GM18502 (cell line): ENCODE data around the gene SLC12A6.
A peak's percentile ranks its signal among the peaks of the same experiment; 100 is the strongest.
"Not testable (repeated sequence)": the region's sequence is repeated elsewhere in the genome, so short reads cannot be mapped to it uniquely, and the experiment has no call there.

Source experiments
- ATAC-seq: cut with Tn5 transposase; IDR thresholded peaks from one replicate; pipeline ENCODE4 v1.9.1; 2021; ENCODE audit warnings: mild to moderate bottlenecking; ENCODE audit not compliant: unreplicated experiment, poor library complexity

The SLC12A6 gene

GRCh38 chr15:34358948-34359347, 21.4 kb upstream of the SLC12A6 start:
- ATAC-seq, result no peak

- no peak for ATAC-seq
These were observed 20.8 kb upstream of the SLC12A6 start for GRCh38 chr15:34358367-34358766.

GRCh38 chr15:34357653-34358052, 20.1 kb upstream of the SLC12A6 start:
- no peak for ATAC-seq

- no peak for ATAC-seq
These were observed 17.7 kb upstream of the SLC12A6 start for GRCh38 chr15:34355241-34355640.

GRCh38 chr15:34354286-34354685, 16.7 kb upstream of the SLC12A6 start:
- ATAC-seq, result no peak

- ATAC-seq, result no peak
These were observed 16.0 kb upstream of the SLC12A6 start for GRCh38 chr15:34353627-34354026.

- ATAC-seq, result not testable (repeated sequence)
These were observed 15.4 kb upstream of the SLC12A6 start for GRCh38 chr15:34352996-34353395.

DNA sequence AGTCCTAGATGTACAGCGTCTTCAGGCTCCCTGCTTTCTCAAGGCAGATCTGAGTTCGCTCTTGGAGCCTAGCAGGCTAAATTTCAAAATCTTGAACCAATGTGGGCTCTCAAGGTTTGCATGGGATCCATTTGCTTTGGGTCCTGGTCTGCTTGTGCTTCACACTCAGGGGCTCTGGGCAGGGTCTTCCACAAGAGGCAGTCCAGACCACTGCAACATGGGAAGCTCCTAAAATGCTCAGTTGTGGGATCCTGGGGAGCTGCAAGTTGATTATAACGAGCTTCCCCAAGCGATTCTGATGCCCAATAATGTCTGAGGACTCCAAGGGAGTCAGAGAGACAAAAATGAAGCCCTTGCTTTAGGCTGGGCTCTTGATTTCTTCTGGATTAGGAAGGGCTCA, 12.2 kb upstream of the SLC12A6 start:
- no peak for ATAC-seq

- ATAC-seq, result no peak
These were observed 11.2 kb upstream of the SLC12A6 start for GRCh38 chr15:34348735-34349300.

DNA sequence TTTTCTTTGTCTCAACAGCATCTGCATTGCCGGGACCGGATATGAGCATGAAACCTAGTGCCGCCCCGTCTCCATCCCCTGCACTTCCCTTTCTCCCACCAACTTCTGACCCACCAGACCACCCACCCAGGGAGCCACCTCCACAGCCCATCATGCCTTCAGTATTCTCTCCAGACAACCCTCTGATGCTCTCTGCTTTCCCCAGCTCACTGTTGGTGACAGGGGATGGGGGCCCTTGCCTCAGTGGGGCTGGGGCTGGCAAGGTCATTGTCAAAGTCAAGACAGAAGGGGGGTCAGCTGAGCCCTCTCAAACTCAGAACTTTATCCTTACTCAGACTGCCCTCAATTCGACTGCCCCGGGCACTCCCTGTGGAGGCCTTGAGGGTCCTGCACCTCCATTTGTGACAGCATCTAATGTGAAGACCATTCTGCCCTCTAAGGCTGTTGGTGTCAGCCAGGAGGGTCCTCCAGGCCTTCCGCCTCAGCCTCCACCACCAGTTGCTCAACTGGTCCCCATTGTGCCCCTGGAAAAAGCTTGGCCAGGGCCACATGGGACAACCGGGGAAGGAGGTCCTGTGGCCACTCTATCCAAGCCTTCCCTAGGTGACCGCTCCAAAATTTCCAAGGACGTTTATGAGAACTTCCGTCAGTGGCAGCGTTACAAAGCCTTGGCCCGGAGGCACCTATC, 10.5 kb upstream of the SLC12A6 start:
- no peak for ATAC-seq

DNA sequence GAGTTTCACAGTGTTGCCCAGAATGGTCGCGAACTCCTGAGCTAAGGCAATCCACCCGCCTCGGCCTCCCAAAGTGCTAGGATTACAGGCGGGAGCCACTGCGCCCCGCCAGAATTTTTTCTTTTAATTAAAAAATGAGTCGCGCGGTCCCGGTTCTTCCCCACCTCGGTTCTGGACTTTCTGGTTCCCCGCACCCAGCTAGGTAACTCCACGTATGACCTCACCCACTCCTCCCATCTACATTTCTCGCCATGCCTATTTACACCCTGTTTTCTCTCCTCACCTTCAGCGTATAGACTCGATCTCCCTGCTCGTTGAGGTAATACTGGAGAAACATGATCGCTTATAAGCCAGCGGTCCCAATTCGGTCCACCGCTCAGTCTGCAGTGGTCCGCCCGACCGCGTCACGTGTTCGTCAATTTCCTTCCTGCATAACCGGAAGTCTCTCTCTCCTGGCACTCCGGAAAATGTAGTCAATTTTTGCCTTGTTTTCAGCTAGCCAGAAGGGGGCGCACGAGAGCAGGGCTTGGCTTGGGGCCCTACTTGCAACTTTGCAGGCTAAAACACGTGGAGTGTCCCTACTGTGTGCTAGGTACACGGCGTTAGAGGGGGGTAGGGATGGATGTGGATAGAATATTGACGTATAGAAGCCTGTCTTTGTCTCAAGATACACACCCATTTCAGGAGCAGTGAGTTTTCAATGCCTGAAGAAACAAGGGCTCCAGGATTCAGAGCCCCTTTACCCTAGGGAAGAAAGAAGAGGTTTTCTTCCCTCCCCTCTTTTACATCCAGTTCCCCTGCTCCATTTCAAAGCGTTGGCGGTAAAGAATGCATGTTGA, 5.4 kb upstream of the SLC12A6 start, which contains the start of the genes NOP10 and NUTM1:
TSS of gene NOP10 (minus strand) at position 400 of the 839 bp plus-strand sequence. CDS start at position 337, 63 bp downstream.
TSS of gene NUTM1 (plus strand) at position 579 of the 839 bp plus-strand sequence. CDS start 382 bp downstream, outside the sequence.
- ATAC-seq, result peak; percentile 85

DNA sequence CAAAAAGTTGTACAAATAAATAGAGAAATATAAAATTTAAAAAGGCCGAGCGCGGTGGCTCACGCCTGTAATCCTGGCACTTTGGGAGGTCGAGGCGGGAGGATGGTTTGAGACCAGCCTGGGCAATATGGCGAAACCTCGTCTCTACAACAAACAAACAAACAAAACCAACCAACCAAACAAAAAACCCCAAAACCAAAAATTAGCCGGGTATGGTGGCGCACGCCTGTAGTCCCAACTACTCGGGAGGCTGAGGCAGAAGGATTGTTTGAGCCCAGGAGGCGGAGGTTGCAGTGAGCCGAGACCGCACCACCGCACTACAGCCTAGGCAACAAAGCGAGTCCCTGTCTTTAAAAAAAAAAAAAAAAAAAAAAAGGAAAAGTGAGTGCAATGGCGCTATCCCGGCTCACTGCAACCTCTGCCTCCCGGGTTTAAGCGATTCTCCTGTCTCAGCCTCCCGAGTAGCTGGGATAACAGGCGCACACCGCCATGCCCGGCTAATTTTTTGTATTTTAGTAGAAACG, 4.7 kb upstream of the SLC12A6 start:
- not testable (repeated sequence) for ATAC-seq

GRCh38 chr15:34341381-34342212, 4.0 kb upstream of the SLC12A6 start:
- no peak for ATAC-seq

- no peak for ATAC-seq
These were observed 2.4 kb upstream of the SLC12A6 start for GRCh38 chr15:34339946-34340345.

DNA sequence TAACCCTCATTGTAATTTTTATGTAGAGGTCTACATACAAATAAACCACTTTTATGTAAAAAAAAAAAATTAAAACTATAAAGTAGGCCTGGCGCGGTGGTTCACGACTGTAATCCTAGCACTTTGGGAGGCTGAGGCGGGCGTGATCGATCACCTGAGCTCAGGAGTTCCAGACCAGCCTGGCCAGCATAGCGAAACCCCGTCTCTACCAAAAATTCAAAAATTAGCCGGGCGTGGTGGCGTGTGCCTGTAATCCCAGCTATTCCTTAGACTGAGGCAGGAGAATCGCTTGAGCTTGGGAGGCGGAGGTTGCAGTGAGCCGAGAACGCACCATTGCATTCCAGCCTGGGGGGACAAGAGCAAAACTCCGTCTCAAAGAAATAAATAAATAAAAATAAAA, 766 bp upstream of the SLC12A6 start:
- ATAC-seq, result no peak

- peak; percentile 15 for ATAC-seq
These were observed 507 bp downstream of the SLC12A6 start for GRCh38 chr15:34336991-34337556.

DNA sequence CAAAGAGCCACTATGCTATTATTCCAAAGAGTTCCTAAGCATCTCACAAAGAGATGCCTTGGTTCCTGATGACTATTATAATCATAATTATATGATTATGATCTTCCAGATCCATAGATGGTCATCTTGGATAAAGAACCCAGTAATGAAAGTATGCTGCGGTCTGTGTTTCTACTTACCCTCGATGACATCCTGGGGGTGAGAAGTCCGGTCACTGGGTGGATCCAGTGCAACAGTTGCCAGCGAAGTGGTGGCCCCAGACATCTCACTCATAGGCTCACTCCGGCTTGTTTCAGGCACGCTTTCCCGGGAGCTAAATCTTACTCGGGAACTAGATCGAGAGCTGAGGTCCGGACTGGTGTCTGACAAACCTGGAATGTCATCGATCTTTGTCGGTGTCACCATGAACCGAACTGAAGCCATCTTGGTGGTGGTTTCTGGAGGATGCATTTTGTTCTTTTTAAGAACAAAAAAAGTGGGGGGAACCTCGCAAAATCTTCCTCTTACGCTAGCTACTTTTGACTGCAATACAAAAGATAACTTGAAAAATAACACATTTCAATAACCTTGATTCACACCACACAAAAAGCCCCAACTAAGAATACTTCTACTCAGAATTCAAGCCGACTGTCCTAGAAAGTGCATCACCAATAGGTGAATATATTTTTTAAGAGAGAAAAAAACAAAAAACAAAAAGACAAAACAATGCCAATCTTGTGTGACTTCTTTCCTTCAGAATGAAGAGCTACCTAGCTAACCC, 1.2 kb downstream of the SLC12A6 start:
- no peak for ATAC-seq

GRCh38 chr15:34335176-34336032, 2.2 kb downstream of the SLC12A6 start:
- ATAC-seq, result no peak
